GM23248 (cell line): ENCODE measurements around the gene VPS37D.

Source experiments
- EZH2 ChIP-seq: fragments of 200-600 bp; sonication (generic); IDR thresholded peaks from 2 replicates; pipeline ENCODE4 v1.6.1; 2018; ENCODE audit warnings: antibody characterized with exemption, mild to moderate bottlenecking; ENCODE audit not compliant: insufficient read depth, poor library complexity, severe bottlenecking
- EZH2phosphoT487 ChIP-seq: fragments of 200-600 bp; sonication (generic); IDR thresholded peaks from 2 replicates; pipeline ENCODE4 v1.6.1; 2018; ENCODE audit warnings: antibody characterized with exemption, moderate library complexity, mild to moderate bottlenecking, low read depth; ENCODE audit not compliant: insufficient read depth

DNA sequence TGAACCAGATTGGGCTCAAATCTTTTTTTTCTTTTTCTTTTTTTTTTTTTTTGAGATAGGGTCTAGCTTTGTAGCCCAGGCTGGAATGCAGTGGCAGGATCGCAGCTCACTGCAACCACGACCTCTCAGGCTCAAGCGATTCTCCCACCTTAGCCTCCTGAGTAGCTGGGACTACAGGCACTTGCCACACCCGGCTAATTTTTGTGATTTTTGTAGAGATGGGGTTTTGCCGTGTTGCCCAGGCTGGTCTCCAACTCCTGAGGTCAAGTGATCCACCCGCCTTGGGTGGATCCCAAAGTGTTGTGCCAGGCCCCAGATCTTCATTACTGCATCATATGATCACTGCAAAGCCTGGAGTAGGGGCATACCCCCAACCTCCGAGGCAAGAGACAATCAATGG, 12.9 kb downstream of the VPS37D start:
- TF ChIP-seq EZH2phosphoT487 (no peak), EZH2 (no peak)
